Measurements from ENCODE around the gene ATPAF1. TPM values are rescaled to one million over a fixed set of nuclear protein-coding genes. Genes with fewer than 3 reads are reported as not detected.

The ATPAF1 gene
- polyA plus RNA-seq, 12 donors = 25.3 to 82.5 (median 59.9) TPM; not detected in 1

DNA sequence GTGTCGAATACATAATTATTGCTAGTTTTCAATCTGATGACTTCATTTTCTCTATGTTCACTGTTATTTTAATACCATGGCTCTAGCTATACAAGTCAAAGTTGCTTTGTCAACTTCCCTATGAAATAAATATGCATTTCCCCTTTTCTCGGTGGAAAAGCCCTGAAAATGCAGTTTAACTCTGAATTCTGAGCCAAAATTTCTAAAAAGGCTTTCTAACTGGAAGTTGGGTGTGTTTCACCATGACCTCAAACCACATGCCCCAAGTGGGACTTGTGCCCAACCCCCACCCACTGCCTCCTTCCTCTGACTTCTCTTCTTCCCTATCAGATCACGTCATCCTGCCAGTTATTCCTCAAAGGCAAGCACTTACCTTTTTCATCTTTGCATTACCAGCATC, 73.0 kb downstream of the ATPAF1 start:
- no peak for DNase-seq

DNA sequence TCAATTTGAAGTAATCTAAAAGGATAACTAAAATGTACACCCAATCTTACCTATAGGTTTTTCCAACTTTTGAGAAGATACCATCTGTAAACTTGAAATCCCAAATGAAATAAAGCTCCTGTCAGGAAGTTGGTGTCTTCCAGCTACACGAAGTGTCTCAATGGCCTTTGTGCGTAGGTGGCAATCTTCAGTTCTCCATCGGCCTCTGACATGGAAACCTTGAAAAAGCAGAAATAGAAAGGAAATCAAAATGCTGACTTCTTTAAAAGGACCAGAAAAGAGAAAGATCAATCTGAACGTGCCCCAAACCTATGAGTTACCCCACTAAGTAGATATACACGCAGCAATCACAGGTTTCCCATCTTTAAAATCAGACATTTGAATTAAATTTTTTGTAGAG, 74.1 kb downstream of the ATPAF1 start:
- DNase-seq = no peak

DNA sequence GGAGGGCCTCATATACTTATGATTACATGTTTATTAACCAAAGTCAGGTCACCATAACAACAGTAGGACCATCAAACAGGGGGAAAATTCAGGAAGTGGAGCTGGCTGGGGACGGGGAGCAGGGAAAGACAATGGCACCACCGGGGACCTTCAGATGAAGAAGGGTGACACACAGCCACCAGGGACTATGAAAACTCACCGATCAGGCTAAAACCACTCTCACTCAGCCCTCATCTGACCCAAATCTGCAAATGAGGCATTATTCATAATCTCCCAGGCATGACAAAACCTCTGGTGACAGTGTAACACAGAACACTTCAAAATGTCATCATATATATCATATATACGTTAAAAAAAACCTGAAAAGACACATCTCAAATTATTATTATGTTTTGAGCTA, 75.3 kb downstream of the ATPAF1 start:
- DNase-seq = no peak

DNA sequence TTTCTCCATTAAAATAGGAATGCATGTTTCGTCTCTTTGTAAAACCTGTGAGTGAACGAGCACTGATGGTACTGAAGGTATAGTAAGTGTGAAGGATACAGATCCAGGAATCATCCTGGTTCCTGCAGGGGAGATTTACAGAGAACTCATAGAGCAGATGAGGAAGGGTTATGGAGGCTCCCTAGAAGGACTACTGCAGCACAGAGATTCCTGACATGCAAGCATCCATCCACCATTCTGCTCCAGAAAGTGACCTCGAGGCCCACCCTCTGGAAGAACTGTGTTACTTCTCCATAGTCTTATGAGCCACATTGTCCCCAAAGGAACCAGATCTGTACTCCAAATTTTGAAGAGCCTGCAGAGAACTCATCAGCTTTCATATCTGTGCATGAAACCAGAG, 78.6 kb downstream of the ATPAF1 start:
- DNase-seq = no peak

DNA sequence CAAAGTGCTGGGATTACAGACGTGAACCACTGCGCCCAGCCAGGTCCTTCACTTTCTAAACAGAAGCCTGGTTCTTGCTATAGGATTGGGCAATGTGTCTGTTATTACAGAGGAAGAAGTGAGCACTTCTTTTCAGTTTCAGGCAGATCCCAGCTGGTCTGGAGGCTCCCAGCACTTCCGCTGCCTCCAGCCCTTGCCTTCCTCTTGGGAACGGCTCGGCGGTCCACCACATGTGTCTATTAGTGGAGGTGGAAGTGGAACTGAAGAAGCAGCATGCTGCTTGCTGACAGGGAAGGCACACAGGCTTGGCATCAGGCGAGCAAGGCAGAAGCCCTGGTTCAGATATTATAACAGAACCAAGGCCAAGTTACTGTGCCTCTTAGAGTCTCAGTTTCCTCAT, 81.1 kb downstream of the ATPAF1 start:
- DNase-seq = no peak

DNA sequence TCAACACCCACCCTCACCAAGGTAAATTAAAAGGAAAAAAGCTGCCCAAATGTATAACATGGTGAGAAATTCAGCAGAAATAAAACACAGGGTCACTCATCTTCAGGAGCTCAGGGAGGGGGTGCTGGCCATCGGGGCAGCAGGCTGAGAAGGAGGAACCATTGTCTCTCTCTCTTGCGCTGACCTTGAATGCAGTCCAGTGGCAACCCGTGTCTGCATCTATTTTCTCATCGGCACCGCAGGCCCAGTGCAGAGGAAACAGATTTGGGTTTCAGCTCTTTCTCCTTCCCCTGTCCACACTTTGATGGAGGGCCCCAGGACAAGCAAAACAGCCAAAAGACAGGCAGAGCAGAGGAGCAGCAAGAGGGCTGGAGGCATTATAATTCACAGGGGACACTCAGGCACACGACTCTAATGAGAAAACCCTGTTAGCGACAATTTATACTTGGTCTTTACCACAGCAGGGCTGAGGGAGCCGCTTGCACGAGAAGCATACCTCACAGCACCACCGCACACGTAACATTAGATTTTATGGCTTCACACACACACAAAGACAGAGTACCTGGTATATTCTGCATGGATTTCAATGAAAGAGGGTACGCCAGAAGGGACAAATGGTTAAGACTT, 82.7 kb downstream of the ATPAF1 start:
- DNase-seq = no peak

DNA sequence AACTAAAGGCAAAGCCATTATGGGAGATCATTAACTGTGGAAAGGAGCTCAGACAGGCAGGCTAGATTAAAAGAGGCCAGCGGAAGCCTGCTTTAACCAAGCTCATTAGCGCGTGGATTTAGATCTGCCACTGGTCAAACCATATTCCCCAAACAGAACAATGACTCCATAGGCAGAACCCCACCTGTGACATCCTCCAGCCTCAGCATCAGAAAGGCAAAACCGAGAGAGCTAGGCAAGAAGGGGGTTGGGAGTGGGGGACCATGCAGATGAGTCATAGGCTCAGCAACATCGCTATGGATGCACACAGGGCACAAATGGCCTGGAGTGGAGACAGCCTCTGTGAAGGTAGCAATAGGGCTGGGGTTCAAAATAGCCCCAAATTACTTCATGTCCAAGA, 84.7 kb downstream of the ATPAF1 start:
- DNase-seq = no peak

DNA sequence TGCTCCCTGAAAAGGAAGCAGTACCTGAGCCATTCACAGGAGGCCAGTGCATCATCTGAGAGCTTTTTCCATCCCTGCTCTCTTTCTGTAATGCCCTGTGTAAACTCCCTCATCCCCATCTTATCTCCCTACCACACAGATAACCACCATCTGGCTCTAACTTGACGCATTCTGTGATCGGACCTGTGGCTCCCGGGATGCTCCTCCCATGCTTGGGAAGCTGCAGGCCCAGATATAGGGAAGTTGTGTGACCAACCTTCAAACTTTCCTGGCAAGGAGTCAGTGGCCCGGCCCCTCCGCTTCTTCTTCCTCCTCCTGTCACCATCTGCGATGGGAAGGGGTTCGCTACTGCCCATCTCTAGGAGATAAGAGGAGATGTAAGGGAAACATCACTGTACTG, 85.2 kb downstream of the ATPAF1 start:
- DNase-seq = no peak

Other genes starting within 250 kb of the ATPAF1 start
- under 1 TPM in 3 of 12 donors, not detected in 9; 0.04 to 0.07 (median 0.07) TPM for gene DMBX1, start 178.5 kb downstream of the ATPAF1 start, polyA plus RNA-seq (ENCODE audit: insufficient read length in 12 of 12)
- gene KNCN, start 116.7 kb downstream of the ATPAF1 start, polyA plus RNA-seq (ENCODE audit: insufficient read length in 12 of 12) = under 1 TPM in 1 of 12 donors, not detected in 11; 0.22 TPM
- 10 to 100 TPM in 11 of 12 donors, not detected in 1; 15.1 to 44.6 (median 26.3) TPM for gene MKNK1, start 64.1 kb downstream of the ATPAF1 start, polyA plus RNA-seq (ENCODE audit: insufficient read length in 12 of 12)
- 10 to 100 TPM in 11 of 12 donors, not detected in 1; 10.9 to 15.1 (median 12.5) TPM for gene MOB3C, start 51.6 kb downstream of the ATPAF1 start, polyA plus RNA-seq (ENCODE audit: insufficient read length in 12 of 12)
- under 1 TPM in 4 of 12 donors, not detected in 8; 0.20 to 0.58 (median 0.35) TPM for gene TEX38, start 3.5 kb upstream of the ATPAF1 start, polyA plus RNA-seq (ENCODE audit: insufficient read length in 12 of 12)
- gene EFCAB14, start 50.8 kb upstream of the ATPAF1 start, polyA plus RNA-seq (ENCODE audit: insufficient read length in 12 of 12) = 100 to 1,000 TPM in 6 of 12 donors, 10 to 100 TPM in 6; 68.6 to 122 (median 100) TPM
- 1 to 10 TPM in 3 of 12 donors, under 1 TPM in 2, not detected in 7; 0.14 to 2.4 (median 1.4) TPM for gene CYP4B1, start 130.7 kb upstream of the ATPAF1 start, polyA plus RNA-seq (ENCODE audit: insufficient read length in 12 of 12)

All from muscle of arm (tissue), 12 donors.